ENCODE results near the gene ALKBH7.

DNA sequence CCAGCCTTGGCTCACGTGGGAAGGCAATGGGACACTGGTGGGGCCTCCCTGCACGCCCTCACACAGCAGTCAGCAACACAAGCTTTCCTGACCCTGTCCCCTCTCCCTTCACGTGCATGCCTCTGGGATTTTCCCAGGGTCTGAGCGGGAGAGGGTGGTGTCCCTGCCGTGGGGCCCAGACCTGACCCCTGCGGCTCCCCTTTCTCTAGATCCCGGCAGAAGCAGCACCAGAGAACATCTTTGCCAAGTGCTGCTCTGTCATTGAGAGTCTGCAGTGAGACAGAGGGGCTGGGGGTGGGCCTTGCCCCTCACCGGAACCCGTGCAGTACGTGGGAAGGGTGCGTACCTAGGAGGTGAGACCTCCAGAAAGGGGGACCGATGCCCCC, 39.5 kb downstream of the ALKBH7 start:
- TF ChIP-seq EZH2 (IDR thresholded peaks at IDR 0.05; ENCODE audit: insufficient read depth, poor library complexity, severe bottlenecking) (no peak), EZH2phosphoT487 (IDR thresholded peaks at IDR 0.05; ENCODE audit: insufficient read depth, low read depth) (no peak)
